K562 (cell line): ENCODE measurements around the gene RTBDN. TPM values are rescaled to one million over a fixed set of nuclear protein-coding genes. Genes with fewer than 3 reads are reported as not detected.

Source experiments
- CHD2 ChIP-seq: IDR thresholded peaks from 2 replicates; pipeline ENCODE4 v1.6.1; 2011; ENCODE audit warnings: low read depth, low read length
- FOXA1 ChIP-seq: fragments of 450-650 bp; IDR thresholded peaks from 2 replicates; pipeline ENCODE4 v1.6.1; 2016; ENCODE audit warnings: mild to moderate bottlenecking, borderline replicate concordance
- JUN ChIP-seq, 2 experiments: sonication (generic) in 1 of 2; formaldehyde crosslinking in 1 of 2; IDR thresholded peaks; 2 replicates each; pipeline versions ENCODE4 v1.6.1 to v1.8.0; 2012 to 2022; ENCODE audit warnings: borderline replicate concordance in 2 of 2, mild to moderate bottlenecking in 2 of 2, improper control_type of control experiment in 1 of 2, low read depth in 1 of 2, low read length in 1 of 2, missing genetic modification reagents in 1 of 2
- L3MBTL2 ChIP-seq: fragments of 450-650 bp; IDR thresholded peaks from 2 replicates; pipeline ENCODE4 v1.6.1; 2016; ENCODE audit warnings: mild to moderate bottlenecking, moderate library complexity
- MTA1 ChIP-seq: fragments of 450-650 bp; IDR thresholded peaks from 2 replicates; pipeline ENCODE4 v1.6.1; 2017; ENCODE audit warnings: borderline replicate concordance
- MYNN ChIP-seq, 2 experiments: sonication (generic); formaldehyde crosslinking in 1 of 2; IDR thresholded peaks; 2 replicates each; pipeline versions ENCODE4 v1.5.0 to v1.6.1; 2016 to 2020; ENCODE audit warnings: antibody characterized with exemption in 1 of 2, missing genetic modification reagents in 1 of 2
- NR2C1 ChIP-seq, 2 experiments: fragments of 450-650 bp; IDR thresholded peaks; 2 replicates each; pipeline ENCODE4 v1.6.1; 2017; ENCODE audit warnings: mild to moderate bottlenecking in 2 of 2, antibody characterized with exemption in 1 of 2, inconsistent platforms in 1 of 2, missing compliant biosample characterization in 1 of 2, missing genetic modification characterization in 1 of 2
- NR2C2 ChIP-seq, 2 experiments: fragments of 200-800 bp in 1 of 2; sonication (Bioruptor generic) in 1 of 2; sonication (generic) in 1 of 2; formaldehyde crosslinking in 1 of 2; IDR thresholded peaks; 2 replicates each; pipeline versions ENCODE4 v1.6.1 to v1.8.0; 2016 to 2022; ENCODE audit warnings: mild to moderate bottlenecking in 1 of 2, missing compliant biosample characterization in 1 of 2, missing genetic modification characterization in 1 of 2, missing genetic modification reagents in 1 of 2
- RBFOX2 ChIP-seq: fragments of 200-400 bp; formaldehyde crosslinking; IDR thresholded peaks from 2 replicates; pipeline ENCODE4 v1.6.1; 2017; ENCODE audit warnings: low read depth, mild to moderate bottlenecking, low read length, moderate library complexity
- RBM15 ChIP-seq: fragments of 200-400 bp; formaldehyde crosslinking; IDR thresholded peaks from 2 replicates; pipeline ENCODE4 v1.6.1; 2018; ENCODE audit warnings: mild to moderate bottlenecking, low read length, moderate library complexity; ENCODE audit not compliant: insufficient read depth
- RBM39 ChIP-seq: fragments of 200-400 bp; formaldehyde crosslinking; optimal IDR thresholded peaks from 2 replicates; pipeline ENCODE3; 2018; ENCODE audit warnings: low read depth, low read length
- SPI1 ChIP-seq: IDR thresholded peaks from 2 replicates; pipeline ENCODE4 v1.6.1; 2011; ENCODE audit warnings: low read depth, low read length, control low read depth, borderline replicate concordance
- ZNF41 ChIP-seq: fragments of 250-450 bp; sonication (Bioruptor Pico); conservative IDR thresholded peaks from 2 replicates; pipeline ENCODE4 v1.4.0; 2020; ENCODE audit warnings: mild to moderate bottlenecking
- ZNF766 ChIP-seq: fragments of 200-800 bp; sonication (Bioruptor generic); conservative IDR thresholded peaks from 2 replicates; pipeline ENCODE4 v1.6.1; 2016; ENCODE audit warnings: missing genetic modification characterization, missing compliant biosample characterization
- ZSCAN32 ChIP-seq: fragments of 450-650 bp; formaldehyde crosslinking; IDR thresholded peaks from 2 replicates; pipeline ENCODE4 v1.4.0; 2020; ENCODE audit warnings: mild to moderate bottlenecking, moderate library complexity
- polyA plus RNA-seq, 8 experiments: library from polyadenylated mRNA; depleted of rRNA in 4 of 8; stranded (reverse) in 5 of 8; unstranded in 3 of 8; fragments of >200 nt; fragmentation: Nextera tagmentation in 2 of 8; fragmentation: Illumina TruSeq in 1 of 8; extraction: Ambion mirVana in 2 of 8; extraction: Trizol in 1 of 8; gene quantifications; 2 replicates each; pipeline versions ENCODE4 v1.2.1 to v1.2.3, GENCODE V29; 2011 to 2014; ENCODE audit warnings: inconsistent platforms in 1 of 8, missing spikeins in 1 of 8
- total RNA-seq, 7 experiments: library from RNA; depleted of rRNA in 6 of 7; stranded (reverse); fragments of >200 nt in 6 of 7; fragmentation: Illumina TruSeq in 2 of 7; extraction: Trizol in 2 of 7; gene quantifications; 2 replicates each; pipeline versions ENCODE4 v1.2.1 to v1.2.3, GENCODE V29; 2011 to 2021; ENCODE audit warnings: low replicate concordance in 1 of 7
- TF ChIP-seq, protein P1 (sequence below): fragments of 450-650 bp; IDR thresholded peaks from 2 replicates; pipeline ENCODE4 v1.6.1; 2014; ENCODE audit warnings: low read depth, mild to moderate bottlenecking, moderate library complexity, borderline replicate concordance
- TF ChIP-seq, protein P2 (sequence below): fragments of 250-450 bp; sonication (Bioruptor Pico); IDR thresholded peaks from 2 replicates; pipeline ENCODE4 v1.5.0; 2021
- TF ChIP-seq, protein P3 (sequence below): fragments of 150-350 bp; conservative IDR thresholded peaks from 2 replicates; pipeline ENCODE4 v1.6.1; 2014; ENCODE audit warnings: low read length
- TF ChIP-seq, protein P4 (sequence below): IDR thresholded peaks from 3 replicates; pipeline ENCODE4 v1.6.1; 2011; ENCODE audit warnings: borderline replicate concordance, mild to moderate bottlenecking, moderate library complexity; ENCODE audit not compliant: insufficient read length; ENCODE audit errors: extremely low read depth

RTBDN gene
- total and polyA plus RNA-seq, 9 of the 15 experiments (the other 6 are each of a cell fraction or from before 2014, with no cell fraction given), result 0.20 to 2.3 (median 0.72) TPM; not detected in 1

DNA sequence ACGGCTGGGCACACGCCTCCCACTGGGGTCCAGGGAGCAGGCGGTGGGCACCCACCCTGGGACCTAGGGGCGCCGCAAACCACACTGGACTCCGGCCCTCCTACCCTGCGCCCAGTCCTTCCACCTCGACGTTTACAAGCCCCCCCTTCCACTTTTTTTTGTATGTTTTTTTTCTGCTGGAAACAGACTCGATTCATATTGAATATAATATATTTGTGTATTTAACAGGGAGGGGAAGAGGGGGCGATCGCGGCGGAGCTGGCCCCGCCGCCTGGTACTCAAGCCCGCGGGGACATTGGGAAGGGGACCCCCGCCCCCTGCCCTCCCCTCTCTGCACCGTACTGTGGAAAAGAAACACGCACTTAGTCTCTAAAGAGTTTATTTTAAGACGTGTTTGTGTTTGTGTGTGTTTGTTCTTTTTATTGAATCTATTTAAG, 41.5 kb downstream of the RTBDN start (continued):
- TF ChIP-seq NR2C2 (CRISPR knock-in tag; IDR thresholded peaks at IDR 0.05) (no peak; the same call in 1 of the 2 replicates), NR2C2 (tag; IDR thresholded peaks at IDR 0.05) (peak; percentile 15), RBM15 (no peak), JUN (IDR thresholded peaks at IDR 0.05; ENCODE audit: borderline replicate concordance, low read depth, low read length) (no peak), JUN (CRISPR knock-in tag; IDR thresholded peaks at IDR 0.05; ENCODE audit: borderline replicate concordance) (peak; percentile 71; the same call in 1 of the 2 replicates), RBM39 (no peak), NR2C1 (IDR thresholded peaks at IDR 0.05) (peak; percentile 29; the same call in 1 of the 2 replicates), NR2C1 (tag; IDR thresholded peaks at IDR 0.05) (no peak), MYNN (IDR thresholded peaks at IDR 0.05) (0 out of 2 replicates have a peak, but pooled peaks have one; percentile 2), MYNN (CRISPR knock-in tag; IDR thresholded peaks at IDR 0.05) (no peak), RBFOX2 (peak; percentile 57), ZNF41 (CRISPR knock-in tag) (no peak), L3MBTL2 (0 out of 2 replicates have a peak, but pooled peaks have one; percentile 3), MTA1 (no peak), FOXA1 (no peak), CHD2 (no peak), SPI1 (no peak), ZSCAN32 (CRISPR knock-in tag) (no peak), ZNF766 (CRISPR knock-in tag) (no peak)
- TF ChIP-seq, protein P1, sequence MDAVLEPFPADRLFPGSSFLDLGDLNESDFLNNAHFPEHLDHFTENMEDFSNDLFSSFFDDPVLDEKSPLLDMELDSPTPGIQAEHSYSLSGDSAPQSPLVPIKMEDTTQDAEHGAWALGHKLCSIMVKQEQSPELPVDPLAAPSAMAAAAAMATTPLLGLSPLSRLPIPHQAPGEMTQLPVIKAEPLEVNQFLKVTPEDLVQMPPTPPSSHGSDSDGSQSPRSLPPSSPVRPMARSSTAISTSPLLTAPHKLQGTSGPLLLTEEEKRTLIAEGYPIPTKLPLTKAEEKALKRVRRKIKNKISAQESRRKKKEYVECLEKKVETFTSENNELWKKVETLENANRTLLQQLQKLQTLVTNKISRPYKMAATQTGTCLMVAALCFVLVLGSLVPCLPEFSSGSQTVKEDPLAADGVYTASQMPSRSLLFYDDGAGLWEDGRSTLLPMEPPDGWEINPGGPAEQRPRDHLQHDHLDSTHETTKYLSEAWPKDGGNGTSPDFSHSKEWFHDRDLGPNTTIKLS, result 0 out of 2 replicates have a peak, but pooled peaks have one; percentile 0
- TF ChIP-seq, protein P2, sequence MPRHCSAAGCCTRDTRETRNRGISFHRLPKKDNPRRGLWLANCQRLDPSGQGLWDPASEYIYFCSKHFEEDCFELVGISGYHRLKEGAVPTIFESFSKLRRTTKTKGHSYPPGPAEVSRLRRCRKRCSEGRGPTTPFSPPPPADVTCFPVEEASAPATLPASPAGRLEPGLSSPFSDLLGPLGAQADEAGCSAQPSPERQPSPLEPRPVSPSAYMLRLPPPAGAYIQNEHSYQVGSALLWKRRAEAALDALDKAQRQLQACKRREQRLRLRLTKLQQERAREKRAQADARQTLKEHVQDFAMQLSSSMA (CRISPR knock-in tag), result no peak
- TF ChIP-seq, protein P3, sequence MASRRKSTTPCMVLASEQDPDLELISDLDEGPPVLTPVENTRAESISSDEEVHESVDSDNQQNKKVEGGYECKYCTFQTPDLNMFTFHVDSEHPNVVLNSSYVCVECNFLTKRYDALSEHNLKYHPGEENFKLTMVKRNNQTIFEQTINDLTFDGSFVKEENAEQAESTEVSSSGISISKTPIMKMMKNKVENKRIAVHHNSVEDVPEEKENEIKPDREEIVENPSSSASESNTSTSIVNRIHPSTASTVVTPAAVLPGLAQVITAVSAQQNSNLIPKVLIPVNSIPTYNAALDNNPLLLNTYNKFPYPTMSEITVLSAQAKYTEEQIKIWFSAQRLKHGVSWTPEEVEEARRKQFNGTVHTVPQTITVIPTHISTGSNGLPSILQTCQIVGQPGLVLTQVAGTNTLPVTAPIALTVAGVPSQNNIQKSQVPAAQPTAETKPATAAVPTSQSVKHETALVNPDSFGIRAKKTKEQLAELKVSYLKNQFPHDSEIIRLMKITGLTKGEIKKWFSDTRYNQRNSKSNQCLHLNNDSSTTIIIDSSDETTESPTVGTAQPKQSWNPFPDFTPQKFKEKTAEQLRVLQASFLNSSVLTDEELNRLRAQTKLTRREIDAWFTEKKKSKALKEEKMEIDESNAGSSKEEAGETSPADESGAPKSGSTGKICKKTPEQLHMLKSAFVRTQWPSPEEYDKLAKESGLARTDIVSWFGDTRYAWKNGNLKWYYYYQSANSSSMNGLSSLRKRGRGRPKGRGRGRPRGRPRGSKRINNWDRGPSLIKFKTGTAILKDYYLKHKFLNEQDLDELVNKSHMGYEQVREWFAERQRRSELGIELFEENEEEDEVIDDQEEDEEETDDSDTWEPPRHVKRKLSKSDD, result no peak
- TF ChIP-seq, protein P4, sequence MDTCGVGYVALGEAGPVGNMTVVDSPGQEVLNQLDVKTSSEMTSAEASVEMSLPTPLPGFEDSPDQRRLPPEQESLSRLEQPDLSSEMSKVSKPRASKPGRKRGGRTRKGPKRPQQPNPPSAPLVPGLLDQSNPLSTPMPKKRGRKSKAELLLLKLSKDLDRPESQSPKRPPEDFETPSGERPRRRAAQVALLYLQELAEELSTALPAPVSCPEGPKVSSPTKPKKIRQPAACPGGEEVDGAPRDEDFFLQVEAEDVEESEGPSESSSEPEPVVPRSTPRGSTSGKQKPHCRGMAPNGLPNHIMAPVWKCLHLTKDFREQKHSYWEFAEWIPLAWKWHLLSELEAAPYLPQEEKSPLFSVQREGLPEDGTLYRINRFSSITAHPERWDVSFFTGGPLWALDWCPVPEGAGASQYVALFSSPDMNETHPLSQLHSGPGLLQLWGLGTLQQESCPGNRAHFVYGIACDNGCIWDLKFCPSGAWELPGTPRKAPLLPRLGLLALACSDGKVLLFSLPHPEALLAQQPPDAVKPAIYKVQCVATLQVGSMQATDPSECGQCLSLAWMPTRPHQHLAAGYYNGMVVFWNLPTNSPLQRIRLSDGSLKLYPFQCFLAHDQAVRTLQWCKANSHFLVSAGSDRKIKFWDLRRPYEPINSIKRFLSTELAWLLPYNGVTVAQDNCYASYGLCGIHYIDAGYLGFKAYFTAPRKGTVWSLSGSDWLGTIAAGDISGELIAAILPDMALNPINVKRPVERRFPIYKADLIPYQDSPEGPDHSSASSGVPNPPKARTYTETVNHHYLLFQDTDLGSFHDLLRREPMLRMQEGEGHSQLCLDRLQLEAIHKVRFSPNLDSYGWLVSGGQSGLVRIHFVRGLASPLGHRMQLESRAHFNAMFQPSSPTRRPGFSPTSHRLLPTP, result no peak
